TTC549 (cell line): ENCODE measurements around the gene SPOCK1.

ENCODE experiments used
- FAIRE-seq: peaks from 2 replicates; lab custom pipeline; 2012; peaks lifted over from hg19 to GRCh38; lab: Jason Lieb, UNC

The SPOCK1 gene

GRCh38 chr5:137441476-137441875, 57.6 kb downstream of the SPOCK1 start:
- FAIRE-seq, result no peak

DNA sequence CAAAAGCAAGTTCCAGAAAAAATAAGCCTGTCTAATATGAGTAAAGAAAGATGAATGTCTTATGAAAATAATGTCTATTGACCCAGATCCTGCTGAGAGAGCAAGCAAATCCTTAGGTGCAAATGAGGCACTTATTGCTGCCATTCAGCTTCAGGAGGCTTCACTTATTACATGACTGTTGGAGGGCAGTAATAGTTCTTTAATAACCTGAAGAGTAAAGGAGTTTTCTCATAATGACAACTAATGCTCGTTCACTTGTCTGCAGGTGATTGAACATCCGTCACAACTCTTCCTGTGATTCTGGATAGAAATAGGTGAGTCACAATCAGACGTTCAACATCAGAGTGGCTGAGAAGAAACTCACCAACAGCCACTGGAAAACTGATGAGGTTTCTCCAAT, 58.3 kb downstream of the SPOCK1 start:
- FAIRE-seq, result no peak

GRCh38 chr5:137439645-137440044, 59.5 kb downstream of the SPOCK1 start:
- no peak for FAIRE-seq

DNA sequence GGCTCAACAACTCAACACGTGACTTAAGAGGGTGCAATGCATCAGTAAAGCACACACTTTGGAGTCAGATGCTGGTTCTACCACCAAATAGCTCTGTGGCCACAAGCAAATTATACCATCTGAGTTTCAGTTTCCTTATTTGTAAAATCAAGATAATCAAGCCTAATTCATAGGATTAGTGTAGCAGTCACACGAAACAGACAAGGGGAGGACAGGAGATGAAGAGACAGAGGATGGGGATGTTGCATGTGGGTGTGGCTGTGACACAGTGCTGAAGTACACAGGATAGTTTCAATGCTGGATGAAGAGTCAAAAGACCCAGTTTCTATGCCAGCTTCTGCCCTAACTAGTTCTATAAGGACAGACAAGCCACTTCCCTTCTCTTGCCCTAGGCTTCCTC, 60.2 kb downstream of the SPOCK1 start:
- FAIRE-seq, result no peak

- no peak for FAIRE-seq
These were observed 61.4 kb downstream of the SPOCK1 start for GRCh38 chr5:137437774-137438173.

- no peak for FAIRE-seq
These were observed 65.6 kb downstream of the SPOCK1 start for GRCh38 chr5:137433539-137433938.

- no peak for FAIRE-seq
These were observed 66.8 kb downstream of the SPOCK1 start for GRCh38 chr5:137432376-137432775.

DNA sequence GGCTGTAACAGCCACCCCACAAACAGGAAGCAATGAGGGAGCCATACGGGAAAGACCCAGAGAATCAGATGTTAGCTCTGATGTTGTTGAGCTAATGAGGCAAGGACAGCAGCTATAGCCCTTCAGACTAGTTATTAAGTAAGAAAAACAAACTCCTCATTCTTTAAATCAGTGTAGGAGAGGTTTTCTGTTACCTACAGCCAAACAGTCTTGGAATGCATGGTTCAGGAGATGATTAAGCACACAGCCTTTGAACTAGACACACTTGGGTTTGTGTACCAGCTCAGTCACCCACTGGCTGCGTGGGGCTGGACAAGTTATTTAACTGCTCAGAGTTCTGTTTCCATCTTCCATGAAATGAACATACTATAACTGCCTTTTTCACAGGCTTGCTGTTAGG, 68.1 kb downstream of the SPOCK1 start:
- no peak for FAIRE-seq

DNA sequence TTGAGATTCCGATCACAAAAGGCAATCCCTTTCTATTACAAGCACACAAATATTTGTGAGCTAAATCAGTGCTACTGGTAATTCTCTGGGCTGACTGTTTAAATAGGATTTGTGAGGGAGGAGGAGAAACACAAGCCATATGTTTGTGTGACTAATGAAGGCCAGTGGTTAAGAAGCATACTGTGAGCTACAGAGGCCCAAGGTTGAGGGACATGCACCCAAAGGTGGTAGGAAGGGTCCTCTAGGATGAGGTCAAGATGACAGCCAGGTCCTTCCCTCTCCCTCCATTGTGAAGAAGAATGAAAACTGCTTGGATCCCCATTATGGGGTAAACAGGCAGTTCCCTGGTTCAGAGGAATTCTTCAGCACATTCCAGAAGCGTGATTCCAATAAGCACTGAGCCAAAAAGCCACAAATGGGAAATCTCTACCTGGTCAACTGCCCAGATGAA, 83.9 kb downstream of the SPOCK1 start:
- FAIRE-seq, result no peak

- no peak for FAIRE-seq
These were observed 84.9 kb downstream of the SPOCK1 start for GRCh38 chr5:137414112-137414755.

DNA sequence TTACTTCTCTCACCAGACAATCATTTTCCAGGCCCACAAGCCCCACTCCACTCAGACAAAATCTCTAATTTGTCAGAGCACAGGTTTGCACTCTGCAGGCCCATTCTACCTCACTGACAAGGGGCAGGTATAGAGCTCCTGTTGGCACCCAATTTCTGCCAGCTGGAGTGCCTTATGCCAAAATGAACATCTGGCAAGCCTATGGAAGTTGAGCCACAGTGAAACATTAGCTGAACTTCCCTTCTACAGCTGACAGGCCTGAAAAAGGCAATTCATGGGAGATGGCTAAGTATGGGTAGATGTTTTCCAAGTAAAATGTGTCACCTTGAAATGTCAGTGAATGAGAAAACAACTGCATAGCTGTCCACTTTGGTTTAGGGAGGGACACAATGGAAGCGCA, 87.0 kb downstream of the SPOCK1 start:
- no peak for FAIRE-seq

- FAIRE-seq, result no peak
These were observed 88.7 kb downstream of the SPOCK1 start for GRCh38 chr5:137410234-137411010.

DNA sequence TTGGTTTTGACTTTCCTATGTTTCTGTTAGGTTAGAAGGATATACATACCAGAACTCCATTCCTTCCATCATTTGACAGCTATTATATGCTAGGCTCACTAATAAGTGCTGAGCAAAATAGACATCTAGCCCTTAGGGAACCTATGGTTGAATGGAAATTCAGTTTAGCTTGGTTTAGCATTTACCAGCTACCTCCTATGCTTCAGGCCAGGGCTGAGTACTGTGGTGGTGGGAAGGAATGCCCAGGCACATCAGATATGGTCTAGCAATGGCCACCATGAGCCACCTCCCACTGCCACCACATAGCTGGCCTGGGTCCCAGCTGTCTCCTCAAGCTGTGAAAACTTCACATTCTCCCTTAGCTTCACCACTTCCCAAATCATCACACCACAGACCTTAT, 89.4 kb downstream of the SPOCK1 start:
- FAIRE-seq, result no peak

DNA sequence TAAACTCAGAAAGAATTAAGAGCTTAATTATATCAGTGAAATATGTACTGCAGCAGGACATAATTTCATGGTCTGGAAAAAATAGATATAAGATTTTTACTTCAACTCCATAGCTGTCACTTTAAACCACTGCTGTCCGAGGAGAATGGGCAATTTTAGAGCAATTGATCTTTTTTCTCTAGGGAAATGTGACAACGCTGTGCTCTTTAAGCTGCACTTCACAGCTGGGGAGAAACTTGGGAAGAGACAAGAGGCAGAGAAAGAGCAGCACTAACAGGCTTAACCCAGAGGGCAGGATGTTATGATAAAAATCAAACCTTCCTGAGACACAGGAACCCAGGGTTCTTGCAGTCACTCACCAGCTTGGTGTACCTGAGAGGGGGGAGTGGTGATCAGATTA, 92.0 kb downstream of the SPOCK1 start:
- no peak for FAIRE-seq

GRCh38 chr5:137405393-137405792, 93.7 kb downstream of the SPOCK1 start:
- no peak for FAIRE-seq

GRCh38 chr5:137403869-137404268, 95.3 kb downstream of the SPOCK1 start:
- FAIRE-seq, result no peak

DNA sequence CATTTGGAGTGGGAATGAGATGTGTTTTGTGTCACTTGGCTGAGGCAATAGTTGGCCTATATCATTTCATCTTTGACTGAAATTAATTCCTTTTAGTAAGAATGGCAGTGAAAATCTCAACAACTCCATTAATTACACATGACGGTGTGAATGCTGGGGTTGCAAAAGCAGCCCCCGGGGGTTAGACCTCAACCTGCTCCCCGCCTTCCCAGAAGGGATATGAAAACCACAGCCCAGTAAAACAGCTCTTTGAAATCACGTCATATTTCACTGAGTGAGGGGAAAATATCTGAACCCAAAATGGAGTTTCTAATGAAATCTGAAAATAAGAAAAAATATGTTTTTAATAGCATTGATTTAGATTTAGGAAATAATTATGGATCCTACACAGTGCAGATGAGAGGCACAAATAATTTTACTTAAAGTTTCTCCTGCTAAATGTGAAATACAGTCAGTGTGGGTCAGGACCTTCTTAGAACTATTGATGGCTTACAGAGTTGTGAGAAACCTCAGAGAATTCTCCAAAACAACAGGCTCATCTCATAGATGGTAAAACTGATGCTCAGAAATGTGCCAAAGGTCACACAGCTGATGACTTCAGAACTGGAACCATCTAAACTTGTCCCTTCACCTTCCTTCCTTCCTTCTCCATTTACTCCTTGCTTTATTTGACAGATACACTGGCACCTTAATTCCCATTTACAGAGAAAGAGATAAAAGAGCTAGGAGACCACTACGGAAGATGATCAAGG, 96.5 kb downstream of the SPOCK1 start:
- FAIRE-seq, result no peak

- FAIRE-seq, result no peak
These were observed 97.2 kb downstream of the SPOCK1 start for GRCh38 chr5:137401946-137402345.

- no peak for FAIRE-seq
These were observed 98.6 kb downstream of the SPOCK1 start for GRCh38 chr5:137400571-137400970.

- FAIRE-seq, result no peak
These were observed 99.2 kb downstream of the SPOCK1 start for GRCh38 chr5:137399911-137400310.

- no peak for FAIRE-seq
These were observed 100.4 kb downstream of the SPOCK1 start for GRCh38 chr5:137398751-137399150.

GRCh38 chr5:137398154-137398553, 101.0 kb downstream of the SPOCK1 start:
- FAIRE-seq, result no peak
